ENCODE measurements around the gene NR3C2. TPM values are rescaled to one million over a fixed set of nuclear protein-coding genes. Genes with fewer than 3 reads are reported as not detected.

The NR3C2 gene
- total RNA-seq, 1 donor from 2014 or later = 2.5 TPM

DNA sequence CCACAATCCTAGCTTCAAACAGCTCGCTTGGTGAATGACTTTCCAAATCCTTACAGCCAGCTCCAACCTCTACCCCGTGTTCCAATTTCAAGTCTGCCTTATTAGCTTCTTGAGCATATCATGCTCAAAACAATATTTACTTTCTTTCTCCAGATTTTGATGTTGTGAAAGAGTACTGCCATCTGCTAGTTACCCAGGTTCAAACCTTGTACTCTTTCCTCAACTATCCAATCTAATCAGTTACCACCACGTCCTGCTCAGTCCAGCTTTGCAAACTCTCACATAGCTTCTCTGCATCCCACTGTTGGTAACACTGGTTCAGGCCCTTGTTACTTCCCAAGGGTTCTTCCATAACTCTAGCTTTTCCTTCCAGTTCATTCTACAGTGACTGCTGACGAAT is 179.1 kb downstream of the NR3C2 start:
- TF ChIP-seq, protein P1, sequence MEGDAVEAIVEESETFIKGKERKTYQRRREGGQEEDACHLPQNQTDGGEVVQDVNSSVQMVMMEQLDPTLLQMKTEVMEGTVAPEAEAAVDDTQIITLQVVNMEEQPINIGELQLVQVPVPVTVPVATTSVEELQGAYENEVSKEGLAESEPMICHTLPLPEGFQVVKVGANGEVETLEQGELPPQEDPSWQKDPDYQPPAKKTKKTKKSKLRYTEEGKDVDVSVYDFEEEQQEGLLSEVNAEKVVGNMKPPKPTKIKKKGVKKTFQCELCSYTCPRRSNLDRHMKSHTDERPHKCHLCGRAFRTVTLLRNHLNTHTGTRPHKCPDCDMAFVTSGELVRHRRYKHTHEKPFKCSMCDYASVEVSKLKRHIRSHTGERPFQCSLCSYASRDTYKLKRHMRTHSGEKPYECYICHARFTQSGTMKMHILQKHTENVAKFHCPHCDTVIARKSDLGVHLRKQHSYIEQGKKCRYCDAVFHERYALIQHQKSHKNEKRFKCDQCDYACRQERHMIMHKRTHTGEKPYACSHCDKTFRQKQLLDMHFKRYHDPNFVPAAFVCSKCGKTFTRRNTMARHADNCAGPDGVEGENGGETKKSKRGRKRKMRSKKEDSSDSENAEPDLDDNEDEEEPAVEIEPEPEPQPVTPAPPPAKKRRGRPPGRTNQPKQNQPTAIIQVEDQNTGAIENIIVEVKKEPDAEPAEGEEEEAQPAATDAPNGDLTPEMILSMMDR (IDR thresholded peaks at IDR 0.05; ENCODE audit: insufficient read depth, low read depth, low read length) = no peak
- TF ChIP-seq EZH2 (IDR thresholded peaks at IDR 0.05; ENCODE audit: insufficient read depth, low read length) = no peak
- Histone ChIP-seq H3K4me2 (ENCODE audit: low read length) (no peak overlapping the region), H3K79me2 (ENCODE audit: insufficient read depth, low read length) (no peaks in the 10 kb centered on the region)

DNA sequence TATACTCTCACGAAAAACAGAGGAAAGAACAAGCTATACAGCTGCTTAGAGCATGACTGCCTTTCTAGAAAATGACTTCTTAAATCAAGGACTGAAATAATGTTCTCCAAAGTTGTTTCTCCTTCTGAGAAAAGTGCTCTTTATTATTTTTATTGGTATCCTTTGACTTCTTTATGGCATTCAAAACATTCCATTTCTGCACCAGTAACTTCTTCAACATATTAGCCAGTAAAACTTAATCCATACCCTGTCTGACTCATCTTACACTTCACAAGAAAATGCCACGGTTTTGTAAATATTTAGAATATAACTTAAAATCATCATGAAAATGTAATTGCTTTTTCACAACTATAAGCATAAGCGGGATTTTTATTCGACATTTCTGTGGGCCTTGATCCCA is 180.4 kb downstream of the NR3C2 start:
- Histone ChIP-seq H3K4me1 (ENCODE audit: insufficient read depth, low read length) (no peaks in the 10 kb centered on the region), H3K9ac (ENCODE audit: low read length) (no peak overlapping the region), H3K36me3 (ENCODE audit: insufficient read depth, low read length) (no peaks in the 10 kb centered on the region), H3K27me3 (ENCODE audit: insufficient read depth, low read length) (no peaks in the 10 kb centered on the region), H3K4me3 (ENCODE audit: insufficient read depth, low read depth, low read length) (no peak overlapping the region), H3K79me2 (ENCODE audit: insufficient read depth, low read length) (no peaks in the 10 kb centered on the region), H2AFZ (ENCODE audit: low read depth, low read length) (no peak overlapping the region), H4K20me1 (ENCODE audit: insufficient read depth, low read length) (no peaks in the 10 kb centered on the region), H3K9me3 (ENCODE audit: insufficient read depth, low read depth, low read length) (no peaks in the 10 kb centered on the region), H3K4me2 (ENCODE audit: low read length) (no peak overlapping the region), H3K27ac (ENCODE audit: low read depth, low read length) (no peak overlapping the region)
- Mint-ChIP-seq H3K27me3 (ENCODE audit: low read depth, unreplicated experiment) (peaks cover 3% of the 10 kb centered on the region), H3K4me1 (ENCODE audit: low read depth, unreplicated experiment) (peaks cover 12% of the 10 kb centered on the region), H3K36me3 (ENCODE audit: low read depth, unreplicated experiment) (no peaks in the 10 kb centered on the region), H3K27ac (ENCODE audit: unreplicated experiment) (no peak overlapping the region), H3K4me3 (ENCODE audit: unreplicated experiment) (no peak overlapping the region), H3K9me3 (ENCODE audit: unreplicated experiment) (no peaks in the 10 kb centered on the region)
- no peak for FAIRE-seq
- peak; percentile 6 for DNase-seq (ENCODE audit: low read depth)
- TF ChIP-seq EZH2 (IDR thresholded peaks at IDR 0.05; ENCODE audit: insufficient read depth, low read length) = no peak
- TF ChIP-seq, protein P1 (IDR thresholded peaks at IDR 0.05; ENCODE audit: insufficient read depth, low read depth, low read length) = no peak

More for the DNA sequence above, 179.1 kb downstream of the NR3C2 start:
- H3K4me1 Mint-ChIP-seq (ENCODE audit: low read depth, unreplicated experiment) = peaks cover 12% of the 10 kb centered on the region
- FAIRE-seq (no peak), DNase-seq (ENCODE audit: low read depth) (no peak)
- H3K9me3 ChIP-seq (ENCODE audit: insufficient read depth, low read depth, low read length) = no peaks in the 10 kb centered on the region
- no peaks in the 10 kb centered on the region for H4K20me1 ChIP-seq (ENCODE audit: insufficient read depth, low read length)
- H3K27ac ChIP-seq (ENCODE audit: low read depth, low read length) = no peak overlapping the region
- no peaks in the 10 kb centered on the region for H3K36me3 Mint-ChIP-seq (ENCODE audit: low read depth, unreplicated experiment)
- H3K9me3 Mint-ChIP-seq (ENCODE audit: unreplicated experiment) = no peaks in the 10 kb centered on the region
- H3K27ac Mint-ChIP-seq (ENCODE audit: unreplicated experiment) = no peak overlapping the region
- H3K4me3 Mint-ChIP-seq (ENCODE audit: unreplicated experiment) = no peak overlapping the region
- no peak overlapping the region for H3K9ac ChIP-seq (ENCODE audit: low read length)
- no peaks in the 10 kb centered on the region for H3K4me1 ChIP-seq (ENCODE audit: insufficient read depth, low read length)
- H3K27me3 Mint-ChIP-seq (ENCODE audit: low read depth, unreplicated experiment) = peaks cover 3% of the 10 kb centered on the region
- H3K27me3 ChIP-seq (ENCODE audit: insufficient read depth, low read length) = no peaks in the 10 kb centered on the region
- H3K36me3 ChIP-seq (ENCODE audit: insufficient read depth, low read length) = no peaks in the 10 kb centered on the region
- no peak overlapping the region for H2AFZ ChIP-seq (ENCODE audit: low read depth, low read length)
- H3K4me3 ChIP-seq (ENCODE audit: insufficient read depth, low read depth, low read length) = no peak overlapping the region

DNA sequence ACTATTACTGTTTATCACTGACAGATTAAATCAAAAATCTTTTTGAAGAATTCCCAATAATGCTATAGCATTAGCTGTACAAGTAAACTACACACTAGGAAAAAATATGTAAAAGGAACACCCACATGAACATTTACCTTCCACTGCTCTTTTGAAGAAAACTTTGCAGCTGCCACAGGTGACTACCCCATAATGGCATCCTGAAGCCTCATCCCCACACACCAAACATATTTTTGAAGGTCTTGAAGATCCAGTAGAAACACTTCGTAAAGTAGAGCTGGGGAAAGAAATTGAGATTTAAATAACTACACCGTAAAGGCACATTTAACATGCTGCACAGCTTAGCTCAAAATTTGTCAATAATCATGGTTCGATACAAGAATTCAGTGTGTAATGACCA is 182.4 kb downstream of the NR3C2 start:
- Histone ChIP-seq H3K27ac (ENCODE audit: low read depth, low read length) (no peak overlapping the region), H3K4me2 (ENCODE audit: low read length) (no peak overlapping the region), H4K20me1 (ENCODE audit: insufficient read depth, low read length) (no peaks in the 10 kb centered on the region), H3K4me3 (ENCODE audit: insufficient read depth, low read depth, low read length) (no peak overlapping the region), H3K9ac (ENCODE audit: low read length) (no peak overlapping the region), H3K4me1 (ENCODE audit: insufficient read depth, low read length) (no peaks in the 10 kb centered on the region), H3K9me3 (ENCODE audit: insufficient read depth, low read depth, low read length) (no peaks in the 10 kb centered on the region), H3K36me3 (ENCODE audit: insufficient read depth, low read length) (no peaks in the 10 kb centered on the region), H3K79me2 (ENCODE audit: insufficient read depth, low read length) (no peaks in the 10 kb centered on the region), H3K27me3 (ENCODE audit: insufficient read depth, low read length) (no peaks in the 10 kb centered on the region), H2AFZ (ENCODE audit: low read depth, low read length) (no peak overlapping the region)
- Mint-ChIP-seq H3K27me3 (ENCODE audit: low read depth, unreplicated experiment) (peaks cover 3% of the 10 kb centered on the region), H3K36me3 (ENCODE audit: low read depth, unreplicated experiment) (no peaks in the 10 kb centered on the region), H3K27ac (ENCODE audit: unreplicated experiment) (no peak overlapping the region), H3K4me3 (ENCODE audit: unreplicated experiment) (no peak overlapping the region), H3K9me3 (ENCODE audit: unreplicated experiment) (no peaks in the 10 kb centered on the region), H3K4me1 (ENCODE audit: low read depth, unreplicated experiment) (peaks cover 15% of the 10 kb centered on the region)
- no peak for DNase-seq (ENCODE audit: low read depth)
- FAIRE-seq = no peak
- TF ChIP-seq, protein P1 (IDR thresholded peaks at IDR 0.05; ENCODE audit: insufficient read depth, low read depth, low read length) = no peak
- no peak for TF ChIP-seq EZH2 (IDR thresholded peaks at IDR 0.05; ENCODE audit: insufficient read depth, low read length)
